ENCODE measurements around the gene SLC27A6.

SLC27A6 gene

DNA sequence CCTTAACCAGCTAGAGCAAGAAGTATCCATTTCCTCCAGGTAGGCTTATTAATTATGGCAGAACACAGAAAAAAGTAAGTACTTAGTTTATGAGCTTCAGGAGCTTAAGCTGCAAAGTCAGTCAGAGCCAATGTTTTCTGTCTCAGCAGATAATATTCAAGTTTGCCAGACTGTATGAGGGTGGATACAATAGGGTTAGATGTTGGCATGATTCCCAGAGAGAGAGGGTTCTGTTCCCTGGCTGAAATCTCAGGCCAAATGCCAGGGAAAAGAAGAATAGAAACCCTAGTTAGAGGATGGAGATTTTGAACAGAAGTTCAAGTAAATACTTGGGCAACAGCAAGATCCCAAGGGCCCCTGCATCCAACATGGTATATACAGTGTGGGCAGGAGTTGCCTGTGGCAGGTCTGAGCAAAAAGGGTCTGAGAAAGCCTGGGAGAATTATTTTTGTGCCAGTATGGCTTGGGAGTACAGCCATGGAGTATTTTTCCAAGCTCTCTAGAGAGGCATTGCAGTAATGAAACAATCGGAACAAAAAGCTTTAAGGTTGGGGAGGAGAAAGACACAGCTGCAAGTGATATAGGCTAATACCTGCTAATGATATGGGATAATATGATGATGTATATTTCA is 98.3 kb downstream of the SLC27A6 start:
- DNase-seq (ENCODE audit: low spot score) = no peak

DNA sequence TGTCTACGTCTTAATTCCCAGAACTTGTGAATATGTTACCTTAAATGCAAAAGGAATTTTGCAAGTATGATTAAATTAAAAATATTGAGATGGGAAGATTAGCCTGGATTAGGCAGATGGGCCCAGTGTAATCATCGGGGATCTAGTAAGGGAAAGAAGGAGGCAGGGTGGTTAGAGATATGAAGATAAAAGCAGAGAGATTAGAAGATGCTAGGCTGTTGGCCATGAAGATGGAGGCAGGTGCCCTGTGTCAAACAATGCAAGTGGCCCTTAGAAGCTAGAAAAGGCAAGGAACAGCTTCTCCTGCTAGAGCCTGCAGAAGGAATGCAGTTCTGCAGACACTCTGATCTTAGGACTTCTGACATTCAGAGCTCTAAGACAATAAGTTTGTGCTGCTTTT is 100.4 kb downstream of the SLC27A6 start:
- no peak for DNase-seq (ENCODE audit: low spot score)

DNA sequence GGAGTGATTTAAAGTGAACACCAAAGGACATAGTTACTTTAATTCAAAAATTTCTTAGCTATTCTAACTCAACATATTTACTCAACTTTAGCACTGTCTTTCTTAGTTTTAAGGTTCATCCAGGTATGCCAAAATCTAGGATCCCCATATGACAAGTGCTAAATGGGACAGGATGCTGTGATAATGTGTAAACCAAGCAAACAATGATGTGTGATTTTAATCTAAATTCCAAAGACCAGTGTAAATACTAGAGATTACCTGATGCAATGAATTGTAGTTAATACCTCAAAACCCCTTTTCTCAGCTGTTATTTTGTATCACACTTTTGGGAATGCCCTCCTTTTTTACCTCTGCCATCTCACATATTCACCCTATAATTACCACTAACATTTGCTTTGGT is 102.5 kb downstream of the SLC27A6 start:
- DNase-seq (ENCODE audit: low spot score) = no peak

DNA sequence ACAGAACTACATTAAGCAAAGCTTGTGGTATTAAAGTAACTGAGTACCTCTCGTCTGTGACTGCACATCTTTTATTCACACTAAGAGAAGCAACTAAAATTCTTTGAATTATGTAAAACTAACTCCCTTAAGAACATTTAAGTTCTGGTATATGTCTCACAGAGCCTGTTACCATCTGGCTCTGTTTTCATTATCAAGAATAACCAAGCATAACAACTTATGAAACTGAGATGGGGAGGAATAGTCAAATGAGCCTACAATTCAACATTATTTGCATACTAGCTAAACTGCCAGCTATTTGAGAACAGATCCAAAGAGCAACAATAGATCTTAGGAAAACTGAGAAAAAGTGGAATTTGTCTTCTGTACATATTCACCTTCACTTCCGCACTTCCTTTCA is 104.0 kb downstream of the SLC27A6 start:
- no peak for DNase-seq (ENCODE audit: low spot score)

DNA sequence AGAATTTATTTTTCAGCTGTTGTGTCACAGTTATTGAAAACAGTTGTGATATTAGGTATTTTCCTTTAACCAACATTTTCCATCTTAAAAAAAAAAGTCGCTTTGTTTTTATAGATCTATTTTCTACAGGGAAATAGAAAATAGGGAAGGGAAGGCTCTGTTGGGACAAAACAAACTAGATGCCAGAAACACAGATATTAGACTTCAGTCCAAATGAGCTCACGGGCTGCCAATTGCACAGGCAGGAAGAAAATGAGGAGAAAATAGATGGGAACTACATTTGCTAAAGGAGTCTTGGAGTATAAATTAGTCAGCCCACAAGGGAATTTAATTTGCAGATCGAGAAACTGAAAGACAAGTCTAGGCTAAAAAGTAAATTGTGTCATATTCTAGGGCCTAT is 107.8 kb downstream of the SLC27A6 start:
- no peak for DNase-seq (ENCODE audit: low spot score)

DNA sequence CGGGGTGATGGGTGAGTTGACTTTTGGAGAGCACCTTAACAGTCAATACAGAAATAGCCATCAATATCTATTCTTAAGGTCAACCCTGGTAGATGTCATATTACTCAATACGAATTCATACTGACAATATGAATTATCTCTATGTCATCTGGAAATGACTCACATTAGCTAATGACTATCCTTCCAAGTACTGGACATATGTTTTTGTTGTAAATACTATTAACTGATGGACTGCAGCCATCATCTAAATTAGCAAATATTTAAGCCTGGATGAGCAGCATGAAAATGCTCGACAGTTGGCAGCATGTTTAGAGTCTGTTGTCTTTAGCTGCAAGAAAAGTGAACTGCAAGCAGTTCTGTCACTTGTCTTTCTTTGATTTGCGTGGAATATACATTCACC is 109.6 kb downstream of the SLC27A6 start:
- DNase-seq (ENCODE audit: low spot score) = no peak

DNA sequence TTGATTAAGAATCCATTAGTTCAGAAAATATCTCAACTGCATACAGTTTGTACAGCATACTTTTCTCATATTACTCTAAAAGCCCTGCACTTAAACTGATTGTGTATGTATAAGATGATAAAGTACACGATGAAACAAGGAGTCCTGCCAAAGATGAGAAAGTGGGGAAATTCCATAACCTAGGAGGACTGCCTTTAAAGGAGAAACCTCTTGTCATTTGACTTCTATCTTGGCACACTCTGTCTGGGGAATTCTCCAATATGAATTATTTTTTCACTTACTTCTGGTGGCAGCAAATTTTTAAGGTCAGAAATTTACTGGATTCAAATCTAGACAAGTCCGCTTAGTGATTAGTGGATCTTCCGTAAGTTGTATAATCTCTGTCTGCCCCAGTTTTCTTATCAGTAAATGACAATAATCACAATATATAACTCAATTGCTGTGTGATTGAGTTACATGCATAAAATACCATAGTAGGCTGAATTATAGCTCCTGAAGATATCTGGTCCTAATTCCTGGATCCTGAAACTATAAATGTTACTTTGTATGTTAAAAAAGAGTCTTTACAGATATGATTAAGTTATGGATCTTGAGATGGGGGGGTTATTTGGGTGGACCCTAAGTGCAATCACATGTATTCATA is 112.3 kb downstream of the SLC27A6 start:
- no peak for DNase-seq (ENCODE audit: low spot score)

DNA sequence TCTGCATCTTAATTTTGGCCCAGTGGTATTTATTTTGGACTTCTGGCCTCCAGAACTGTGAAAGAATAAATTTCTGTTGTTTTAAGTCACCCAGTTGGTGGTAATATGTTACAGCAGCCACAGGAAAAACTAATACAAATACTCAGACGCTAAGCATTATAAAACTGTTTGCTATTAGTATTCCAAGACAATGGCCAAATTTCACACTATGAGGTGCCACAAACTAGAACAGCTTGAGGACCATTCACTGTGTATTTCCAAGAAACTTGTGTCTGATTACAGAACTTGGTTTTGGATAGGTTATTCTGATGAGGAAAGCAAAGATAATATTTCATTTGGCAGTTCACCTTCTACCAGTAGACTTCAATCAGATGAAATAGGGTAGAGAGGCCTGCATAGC is 113.0 kb downstream of the SLC27A6 start:
- no peak for DNase-seq (ENCODE audit: low spot score)

DNA sequence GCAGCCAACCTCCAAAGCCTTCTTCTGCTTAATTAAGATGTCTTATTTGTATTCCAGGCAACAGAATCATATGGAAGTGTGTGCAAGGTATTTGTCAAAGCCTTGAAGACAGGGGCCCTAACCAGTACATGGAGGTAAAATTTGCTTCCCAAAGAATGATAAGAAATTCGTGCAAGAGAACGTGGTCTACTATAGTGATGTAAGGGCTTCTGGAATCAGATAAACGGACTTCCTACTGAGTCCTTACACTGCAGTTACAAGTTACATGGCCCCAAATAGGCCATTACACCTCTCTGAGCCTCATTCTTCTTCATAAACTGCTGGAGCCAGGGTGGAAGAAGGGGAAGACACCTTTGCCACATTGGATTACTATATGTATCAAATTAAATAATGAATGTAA is 113.4 kb downstream of the SLC27A6 start:
- DNase-seq (ENCODE audit: low spot score) = no peak

DNA sequence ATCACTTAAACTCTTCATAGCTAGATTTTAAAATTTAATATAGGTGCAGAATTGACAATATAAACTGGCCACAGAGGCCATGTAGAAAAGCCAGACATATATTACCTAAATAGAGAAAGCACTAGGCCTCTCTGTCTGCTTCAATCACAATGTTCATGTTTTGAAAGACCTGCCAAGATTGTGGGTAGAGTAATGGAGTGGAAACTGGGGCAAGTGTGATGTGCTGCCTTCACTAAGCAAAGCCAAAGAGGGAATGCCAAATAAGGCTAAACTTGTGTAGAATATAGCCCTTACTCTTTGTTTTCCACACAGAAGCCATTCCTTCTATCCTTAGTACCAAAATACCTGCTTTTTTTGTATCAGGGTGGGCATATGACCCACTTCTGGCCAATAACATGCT is 114.2 kb downstream of the SLC27A6 start:
- DNase-seq (ENCODE audit: low spot score) = no peak

DNA sequence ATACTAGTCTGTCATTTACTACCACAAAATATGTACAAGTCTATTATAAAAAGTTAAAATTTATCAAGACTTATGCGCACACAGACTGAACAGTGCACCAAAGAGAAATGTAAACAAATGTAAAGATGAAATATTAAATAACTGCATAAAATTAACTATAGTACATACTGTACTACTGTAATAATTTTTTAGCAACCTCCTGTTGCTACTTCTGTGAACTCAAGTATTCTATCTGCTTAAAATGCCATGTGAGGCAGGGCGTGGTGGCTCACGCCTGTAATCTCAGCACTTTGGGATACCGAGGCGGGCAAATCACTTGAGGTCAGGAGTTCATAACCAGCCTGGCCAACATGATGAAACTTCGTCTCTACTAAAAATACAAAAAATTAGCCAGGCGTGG is 115.5 kb downstream of the SLC27A6 start:
- no peak for DNase-seq (ENCODE audit: low spot score)

DNA sequence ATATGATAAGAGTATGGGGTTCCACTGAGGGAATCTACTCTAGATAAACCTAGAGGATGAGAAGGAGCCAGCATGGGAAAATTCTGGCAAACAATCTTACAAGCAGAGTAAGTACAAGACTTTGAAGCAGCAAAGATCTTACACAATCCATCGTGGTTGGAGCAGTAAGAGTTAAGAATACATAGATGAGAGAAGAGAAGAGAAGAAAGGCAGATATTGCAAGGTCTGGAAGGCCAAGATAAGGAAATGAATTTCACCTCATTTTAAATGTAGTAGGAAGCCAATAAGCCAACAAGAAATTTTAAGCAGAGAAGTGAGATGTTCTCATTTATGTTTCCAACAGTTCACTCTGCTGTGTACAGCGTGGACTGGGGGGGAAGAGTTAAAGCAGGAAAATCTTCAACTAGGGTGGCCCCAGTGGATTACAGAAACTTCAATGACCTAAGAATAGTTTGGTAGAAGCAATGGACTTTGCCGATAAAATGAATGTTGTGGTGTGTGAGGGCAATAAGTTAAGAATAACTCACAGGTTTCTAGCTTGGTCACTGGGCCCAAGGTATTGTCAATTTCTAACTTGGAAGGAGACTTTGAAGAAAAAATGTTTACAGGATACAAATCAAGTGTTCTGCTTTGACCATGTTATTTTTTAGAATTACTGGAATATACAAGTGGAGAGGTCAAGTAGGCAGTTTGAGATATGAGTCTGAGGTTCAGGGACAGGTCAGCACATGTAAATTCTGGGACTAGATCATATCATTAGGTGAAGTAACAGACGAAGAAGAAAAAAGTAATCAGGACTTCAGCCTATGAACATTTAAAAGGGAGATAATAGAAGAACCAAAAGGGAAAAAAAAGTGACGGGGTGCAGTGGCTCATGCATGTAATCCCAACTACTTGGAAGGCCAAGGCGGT is 117.2 kb downstream of the SLC27A6 start:
- no peak for DNase-seq (ENCODE audit: low spot score)

Measured in CD4-positive, alpha-beta T cell treated with Interleukin-6 at 100 ng/mL for 8 hours (primary cell).